Endothelial cell of umbilical vein (primary cell): ENCODE measurements around the gene UIMC1. TPM values are rescaled to one million over a fixed set of nuclear protein-coding genes. Genes with fewer than 3 reads are reported as not detected.

Experiments used
- BruUV-seq: library from RNA; stranded (reverse); fragments of 400-500 nt; replicated peaks from 2 replicates; lab custom pipeline; 2021; lab: Mats Ljungman, UMichigan
- CTCF ChIA-PET: fragments of 300-600, 350-600 bp; sonication (Branson Sonifier 250); formaldehyde crosslinking; loops from one replicate; lab custom pipeline; 2021; ENCODE audit warnings: antibody characterized with exemption, inconsistent platforms; lab: Charles Lee
- POLR2A ChIA-PET: fragments of 300-600, 350-600 bp; sonication (Branson Sonifier 250); formaldehyde crosslinking; loops from one replicate; lab custom pipeline; 2021; ENCODE audit warnings: antibody characterized with exemption, inconsistent platforms; lab: Charles Lee
- DNase-seq: peaks from one replicate; pipeline ENCODE4 v3.0.0-alpha.2; 2011; ENCODE audit warnings: low read depth, low spot score
- FAIRE-seq: peaks from 2 replicates; lab custom pipeline; 2011; peaks lifted over from hg19 to GRCh38; lab: Jason Lieb, UNC
- H2AFZ ChIP-seq: 2 replicates; pipeline ENCODE4 v1.6.0; 2012; ENCODE audit warnings: low read depth, low read length, control low read depth, inconsistent platforms
- H3K27ac ChIP-seq: 2 replicates; pipeline ENCODE4 v1.5.1; 2011; ENCODE audit warnings: low read depth, mild to moderate bottlenecking, control low read depth, low read length, moderate library complexity; ENCODE audit not compliant: insufficient read depth
- H3K27me3 ChIP-seq, 2 experiments: 2 replicates each; pipeline versions ENCODE4 v1.6.0 to v1.6.1; 2011; ENCODE audit warnings: low read length in 2 of 2, mixed read lengths in 1 of 2; ENCODE audit not compliant: control insufficient read depth in 2 of 2, insufficient read depth in 2 of 2
- H3K36me3 ChIP-seq, 2 experiments: 2 replicates in 1 of 2; 3 replicates in 1 of 2; pipeline ENCODE4 v1.5.1; 2011; ENCODE audit warnings: low read length in 2 of 2, mild to moderate bottlenecking in 1 of 2, moderate library complexity in 1 of 2; ENCODE audit not compliant: control insufficient read depth in 2 of 2, insufficient read depth in 2 of 2; ENCODE audit errors: extremely low read depth in 1 of 2
- H3K4me1 ChIP-seq: 3 replicates; pipeline ENCODE4 v1.5.1; 2011; ENCODE audit warnings: mild to moderate bottlenecking, low read length; ENCODE audit not compliant: control insufficient read depth, insufficient read depth; ENCODE audit errors: extremely low read depth
- H3K4me2 ChIP-seq: 2 replicates; pipeline ENCODE4 v1.6.1; 2011; ENCODE audit warnings: low read length, control low read depth, mixed read lengths; ENCODE audit not compliant: insufficient read depth
- H3K4me3 ChIP-seq, 3 experiments: fragments of 200-600 bp in 1 of 3; sonication (generic), shearing (Covaris generic) in 1 of 3; replicated peaks in 1 of 3; 2 replicates each; pipeline ENCODE4 v1.5.1; 2011 to 2016; ENCODE audit warnings: control low read depth in 3 of 3, low read length in 3 of 3, mild to moderate bottlenecking in 2 of 3, inconsistent platforms in 1 of 3, low read depth in 1 of 3, moderate library complexity in 1 of 3; ENCODE audit not compliant: insufficient read depth in 1 of 3
- H3K79me2 ChIP-seq: 2 replicates; pipeline ENCODE4 v1.6.0; 2012; ENCODE audit warnings: low read length, inconsistent platforms; ENCODE audit not compliant: control insufficient read depth, insufficient read depth
- H3K9ac ChIP-seq: replicated peaks from 2 replicates; pipeline ENCODE3; 2011; ENCODE audit warnings: low read length, control low read depth; ENCODE audit not compliant: insufficient read depth; ENCODE audit errors: extremely low read depth
- H3K9me1 ChIP-seq: replicated peaks from 3 replicates; pipeline ENCODE4 v1.6.0; 2011; ENCODE audit warnings: mild to moderate bottlenecking, low read length; ENCODE audit not compliant: control insufficient read depth, insufficient read depth; ENCODE audit errors: extremely low read depth
- H3K9me3 ChIP-seq: replicated peaks from 2 replicates; pipeline ENCODE4 v1.5.1; 2012; ENCODE audit warnings: low read length, inconsistent platforms; ENCODE audit not compliant: control insufficient read depth, insufficient read depth
- H4K20me1 ChIP-seq: replicated peaks from 2 replicates; pipeline ENCODE3; 2011; ENCODE audit warnings: mild to moderate bottlenecking, low read length; ENCODE audit not compliant: control insufficient read depth, insufficient read depth; ENCODE audit errors: extremely low read depth
- EZH2 ChIP-seq: IDR thresholded peaks from 2 replicates; pipeline ENCODE4 v1.6.1; 2012; ENCODE audit warnings: borderline replicate concordance, low read depth, mild to moderate bottlenecking, moderate library complexity, low read length, inconsistent platforms; ENCODE audit not compliant: severe bottlenecking
- FOS ChIP-seq: IDR thresholded peaks from 2 replicates; pipeline ENCODE4 v1.6.1; 2011; ENCODE audit warnings: mild to moderate bottlenecking, low read length, moderate library complexity, borderline replicate concordance; ENCODE audit not compliant: insufficient read depth
- GATA2 ChIP-seq: IDR thresholded peaks from 2 replicates; pipeline ENCODE4 v1.7.0; 2011; ENCODE audit warnings: low read depth, mild to moderate bottlenecking, moderate library complexity, mixed read lengths, low read length; ENCODE audit not compliant: insufficient read length, insufficient read depth
- JUN ChIP-seq: IDR thresholded peaks from 2 replicates; pipeline ENCODE4 v1.6.1; 2011; ENCODE audit warnings: borderline replicate concordance, low read depth; ENCODE audit not compliant: insufficient read length, insufficient read depth
- MYC ChIP-seq: IDR thresholded peaks from one replicate; pipeline ENCODE4 v1.6.1; 2011; ENCODE audit warnings: mild to moderate bottlenecking, low read depth, low read length
- POLR2A ChIP-seq: IDR thresholded peaks from 2 replicates; pipeline ENCODE4 v1.6.1; 2012; ENCODE audit warnings: low read depth, mild to moderate bottlenecking, control low read depth, low read length
- POLR2AphosphoS5 ChIP-seq: IDR thresholded peaks from 2 replicates; pipeline ENCODE4 v1.6.1; 2012; ENCODE audit warnings: low read depth, mild to moderate bottlenecking, control low read depth, low read length, moderate library complexity; ENCODE audit not compliant: insufficient read depth
- dilution Hi-C: fragments of 300-500 bp; cut with MboI; formaldehyde crosslinking; loops from one replicate; pipeline ENCODE4 v1.15.0; 2019; ENCODE audit warnings: low sequenced_read_pairs; ENCODE audit not compliant: extremely low pct_ligation_motif_present
- intact Hi-C: fragments of 100-400 bp; cut with micrococcal nuclease; formaldehyde crosslinking; loops from one replicate; pipeline ENCODE4 v1.10.0; 2022
- polyA plus RNA-seq, 4 experiments: library from polyadenylated mRNA; depleted of rRNA in 3 of 4; stranded (reverse) in 3 of 4; unstranded in 1 of 4; fragments of >200 nt; gene quantifications; 2 replicates each; pipeline versions ENCODE4 v1.2.1 to v1.2.3, GENCODE V29; 2011 to 2012; ENCODE audit warnings: missing spikeins in 1 of 4
- total RNA-seq: library from RNA; stranded (reverse); gene quantifications from 2 replicates; pipeline ENCODE4 v1.2.3, GENCODE V29; 2021
- TF ChIP-seq, protein P1 (sequence below): IDR thresholded peaks from 2 replicates; pipeline ENCODE4 v1.6.1; 2011; ENCODE audit not compliant: insufficient read depth, insufficient read length
- TF ChIP-seq, protein P2 (sequence below), 2 donors: IDR thresholded peaks; 1 replicate in 1 of 2; 2 replicates in 1 of 2; pipeline ENCODE4 v1.5.1; 2011; ENCODE audit warnings: low read length in 2 of 2, mild to moderate bottlenecking in 2 of 2, moderate library complexity in 2 of 2, control low read depth in 1 of 2, inconsistent platforms in 1 of 2, low read depth in 1 of 2; ENCODE audit not compliant: insufficient read depth in 1 of 2; ENCODE audit errors: extremely low read depth in 1 of 2

Gene UIMC1
- total and polyA plus RNA-seq, 2 donors (not counting 3 experiments of a cell fraction or from before 2014, with no cell fraction given) = 17.2 to 60.1 TPM

DNA sequence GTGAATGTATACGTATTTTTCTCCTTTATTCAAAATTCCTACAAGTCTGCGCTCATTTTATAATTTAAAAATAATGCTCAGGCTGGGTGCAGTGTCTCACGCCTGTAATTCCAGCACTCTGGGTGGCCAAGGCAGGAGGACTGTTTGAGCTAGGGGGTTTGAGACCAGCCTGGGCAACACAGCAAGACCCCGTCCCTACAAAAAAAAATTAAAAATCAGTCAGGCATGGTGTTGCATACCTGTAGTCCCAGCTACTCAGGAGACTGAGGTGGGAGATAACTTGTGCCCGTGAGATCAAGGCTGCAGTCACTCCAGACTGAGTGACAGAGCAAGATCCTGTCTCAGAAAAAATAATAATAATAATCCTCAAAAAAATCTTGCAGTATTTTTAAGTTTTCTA lies 7.8 kb downstream of the UIMC1 start:
- no peaks in the 10 kb centered on the region for H4K20me1 ChIP-seq
- no peak for FAIRE-seq
- peaks cover 32% of the 10 kb centered on the region for H3K4me1 ChIP-seq
- dilution Hi-C loops = no loop called here
- no peak overlapping the region for H2AFZ ChIP-seq
- TF ChIP-seq, protein P1, sequence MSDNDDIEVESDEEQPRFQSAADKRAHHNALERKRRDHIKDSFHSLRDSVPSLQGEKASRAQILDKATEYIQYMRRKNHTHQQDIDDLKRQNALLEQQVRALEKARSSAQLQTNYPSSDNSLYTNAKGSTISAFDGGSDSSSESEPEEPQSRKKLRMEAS = no peak
- TF ChIP-seq FOS (no peak), POLR2AphosphoS5 (no peak), POLR2A (no peak), JUN (no peak), EZH2 (no peak), GATA2 (no peak), MYC (no peak)
- TF ChIP-seq, protein P2, sequence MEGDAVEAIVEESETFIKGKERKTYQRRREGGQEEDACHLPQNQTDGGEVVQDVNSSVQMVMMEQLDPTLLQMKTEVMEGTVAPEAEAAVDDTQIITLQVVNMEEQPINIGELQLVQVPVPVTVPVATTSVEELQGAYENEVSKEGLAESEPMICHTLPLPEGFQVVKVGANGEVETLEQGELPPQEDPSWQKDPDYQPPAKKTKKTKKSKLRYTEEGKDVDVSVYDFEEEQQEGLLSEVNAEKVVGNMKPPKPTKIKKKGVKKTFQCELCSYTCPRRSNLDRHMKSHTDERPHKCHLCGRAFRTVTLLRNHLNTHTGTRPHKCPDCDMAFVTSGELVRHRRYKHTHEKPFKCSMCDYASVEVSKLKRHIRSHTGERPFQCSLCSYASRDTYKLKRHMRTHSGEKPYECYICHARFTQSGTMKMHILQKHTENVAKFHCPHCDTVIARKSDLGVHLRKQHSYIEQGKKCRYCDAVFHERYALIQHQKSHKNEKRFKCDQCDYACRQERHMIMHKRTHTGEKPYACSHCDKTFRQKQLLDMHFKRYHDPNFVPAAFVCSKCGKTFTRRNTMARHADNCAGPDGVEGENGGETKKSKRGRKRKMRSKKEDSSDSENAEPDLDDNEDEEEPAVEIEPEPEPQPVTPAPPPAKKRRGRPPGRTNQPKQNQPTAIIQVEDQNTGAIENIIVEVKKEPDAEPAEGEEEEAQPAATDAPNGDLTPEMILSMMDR (IDR thresholded peaks at IDR 0.05; ENCODE audit: extremely low read depth in 1 of 2, insufficient read depth in 1 of 2, low read depth in 1 of 2, low read length in 2 of 2) = no peak
- no TSS peak for BruUV-seq
- H3K36me3 ChIP-seq = no peaks in the 10 kb centered on the region
- H3K27me3 ChIP-seq = no peaks in the 10 kb centered on the region
- ChIA-PET CTCF (no interaction called here), POLR2A (no interaction called here)
- no peak overlapping the region for H3K4me2 ChIP-seq
- intact Hi-C loops = loop anchor here (10.0 kb wide), 1 partner anchor 464 kb away; the partner anchor contains the start of gene RNF44
- H3K27ac ChIP-seq = no peak overlapping the region
- H3K4me3 ChIP-seq = no peak overlapping the region
- no peak overlapping the region for H3K9ac ChIP-seq
- H3K9me1 ChIP-seq = no peaks in the 10 kb centered on the region
- DNase-seq = no peak
- H3K9me3 ChIP-seq = no peaks in the 10 kb centered on the region
- H3K79me2 ChIP-seq = peaks cover 88% of the 10 kb centered on the region
